IPS-18a (cell line): ENCODE measurements around the gene ST6GALNAC4.
A peak's percentile ranks its signal among the peaks of the same experiment; 100 is the strongest.

ENCODE experiments used
- H3K27ac ChIP-seq: one replicate; pipeline ENCODE4 v1.5.1; 2013; ENCODE audit warnings: low read length
- H3K27me3 ChIP-seq: one replicate; pipeline ENCODE4 v1.6.1; 2013; ENCODE audit warnings: mild to moderate bottlenecking, low read length; ENCODE audit not compliant: control insufficient read depth, insufficient read depth
- H3K36me3 ChIP-seq: one replicate; pipeline ENCODE4 v1.6.1; 2013; ENCODE audit warnings: low read depth, low read length; ENCODE audit not compliant: control insufficient read depth
- H3K4me1 ChIP-seq: one replicate; pipeline ENCODE4 v1.6.1; 2013; ENCODE audit warnings: low read depth, low read length; ENCODE audit not compliant: control insufficient read depth
- H3K4me3 ChIP-seq: one replicate; pipeline ENCODE4 v1.5.1; 2013; ENCODE audit warnings: low read length
- H3K9ac ChIP-seq: one replicate; pipeline ENCODE4 v1.6.1; 2013; ENCODE audit warnings: mild to moderate bottlenecking, low read length, moderate library complexity
- H3K9me3 ChIP-seq: one replicate; pipeline ENCODE4 v1.6.1; 2013; ENCODE audit warnings: low read depth, low read length; ENCODE audit not compliant: control insufficient read depth

ST6GALNAC4 gene

DNA sequence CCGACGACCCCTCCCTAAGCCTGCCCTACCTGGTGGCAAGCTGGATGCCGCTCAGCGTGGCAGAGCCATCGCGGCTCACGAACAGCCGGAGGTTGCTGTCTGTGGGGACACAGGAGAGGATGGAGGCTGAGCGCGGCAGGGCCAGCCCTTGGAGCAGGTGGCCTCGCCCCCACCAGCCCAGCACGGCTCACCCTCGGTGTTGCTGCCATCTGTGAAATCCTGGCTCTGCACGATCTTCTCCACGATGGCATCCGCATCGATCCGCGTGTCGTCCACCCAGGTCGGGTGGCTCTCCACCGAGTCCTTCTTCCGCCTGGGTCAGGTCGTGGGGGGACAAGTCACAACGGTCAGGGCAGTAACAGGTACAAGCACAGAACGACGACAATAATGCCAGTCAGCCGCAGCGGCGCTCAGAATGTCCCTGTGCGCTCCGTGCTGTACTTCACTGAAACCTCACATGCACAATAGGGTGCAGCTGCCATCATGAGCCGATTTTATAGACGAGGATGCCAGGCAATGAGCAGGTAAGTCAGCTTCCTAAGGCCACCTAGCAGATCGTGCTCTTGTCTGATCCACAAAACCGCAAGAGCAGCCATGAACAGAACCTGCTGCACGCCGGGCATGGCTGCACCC, 27.9 kb upstream of the ST6GALNAC4 start:
- Histone ChIP-seq H3K4me1 (no peaks in the 10 kb centered on the region), H3K36me3 (peaks cover 12% of the 10 kb centered on the region), H3K9ac (no peak overlapping the region), H3K27ac (no peak overlapping the region), H3K4me3 (no peak overlapping the region), H3K27me3 (no peaks in the 10 kb centered on the region), H3K9me3 (no peaks in the 10 kb centered on the region)

DNA sequence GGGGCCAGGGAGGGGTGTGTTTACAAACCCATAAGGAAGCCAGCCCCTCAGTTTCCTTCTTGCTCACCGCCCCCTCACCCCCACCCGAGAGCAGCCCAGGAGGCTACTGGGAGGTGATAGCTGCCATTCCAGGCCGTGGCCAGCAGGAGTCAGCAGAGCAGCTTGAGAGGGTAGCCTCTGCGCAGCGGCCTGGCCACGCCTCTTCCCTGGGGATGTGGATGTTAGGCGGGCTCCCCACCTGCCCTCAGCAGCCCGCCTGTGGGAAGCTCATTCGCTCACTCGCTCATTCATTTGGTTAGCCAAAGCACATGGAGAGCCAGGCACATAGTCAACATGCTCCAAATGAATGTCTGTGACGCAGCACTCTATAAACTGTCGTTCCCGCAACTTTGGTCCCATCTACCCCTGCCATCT, 26.9 kb upstream of the ST6GALNAC4 start:
- H3K27ac ChIP-seq = no peak overlapping the region
- H3K9ac ChIP-seq = no peak overlapping the region
- H3K36me3 ChIP-seq = peaks cover 12% of the 10 kb centered on the region
- H3K27me3 ChIP-seq = no peaks in the 10 kb centered on the region
- no peaks in the 10 kb centered on the region for H3K9me3 ChIP-seq
- no peaks in the 10 kb centered on the region for H3K4me1 ChIP-seq
- H3K4me3 ChIP-seq = no peak overlapping the region

DNA sequence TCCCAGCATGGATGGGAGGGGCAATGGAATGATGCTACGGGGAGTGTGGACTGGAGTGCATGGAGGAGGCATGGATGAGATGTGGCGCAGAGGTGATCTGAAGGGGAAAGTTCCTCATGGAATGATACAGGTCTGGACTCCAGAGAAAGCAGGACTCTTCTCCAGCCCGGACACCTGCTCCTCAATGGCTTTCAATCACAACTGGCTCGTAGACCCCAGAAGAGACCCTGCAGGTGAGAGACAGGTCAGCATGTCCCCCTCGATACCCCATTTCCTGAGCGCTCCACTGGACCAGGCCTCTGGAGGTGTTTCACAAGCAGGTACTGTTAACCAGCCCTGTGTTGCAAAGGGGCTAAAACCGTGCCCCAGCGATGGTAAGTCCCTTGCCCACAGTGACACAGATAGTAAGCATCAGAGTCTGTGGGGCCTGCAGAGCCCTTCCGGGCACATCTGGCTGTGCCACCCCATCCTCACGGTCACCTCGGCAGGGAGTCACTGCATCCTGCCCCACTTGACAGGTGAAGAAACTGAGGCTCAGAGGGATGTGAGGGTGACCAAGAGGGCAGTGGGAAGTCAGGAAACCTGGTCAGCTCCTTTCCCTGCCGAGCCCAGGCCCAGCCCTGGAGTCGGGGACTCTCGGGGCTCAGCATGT, 26.3 kb upstream of the ST6GALNAC4 start:
- H3K27ac ChIP-seq = no peak overlapping the region
- H3K4me3 ChIP-seq = no peak overlapping the region
- no peak overlapping the region for H3K9ac ChIP-seq
- H3K36me3 ChIP-seq = peaks cover 12% of the 10 kb centered on the region
- H3K9me3 ChIP-seq = no peaks in the 10 kb centered on the region
- no peaks in the 10 kb centered on the region for H3K4me1 ChIP-seq
- no peaks in the 10 kb centered on the region for H3K27me3 ChIP-seq

DNA sequence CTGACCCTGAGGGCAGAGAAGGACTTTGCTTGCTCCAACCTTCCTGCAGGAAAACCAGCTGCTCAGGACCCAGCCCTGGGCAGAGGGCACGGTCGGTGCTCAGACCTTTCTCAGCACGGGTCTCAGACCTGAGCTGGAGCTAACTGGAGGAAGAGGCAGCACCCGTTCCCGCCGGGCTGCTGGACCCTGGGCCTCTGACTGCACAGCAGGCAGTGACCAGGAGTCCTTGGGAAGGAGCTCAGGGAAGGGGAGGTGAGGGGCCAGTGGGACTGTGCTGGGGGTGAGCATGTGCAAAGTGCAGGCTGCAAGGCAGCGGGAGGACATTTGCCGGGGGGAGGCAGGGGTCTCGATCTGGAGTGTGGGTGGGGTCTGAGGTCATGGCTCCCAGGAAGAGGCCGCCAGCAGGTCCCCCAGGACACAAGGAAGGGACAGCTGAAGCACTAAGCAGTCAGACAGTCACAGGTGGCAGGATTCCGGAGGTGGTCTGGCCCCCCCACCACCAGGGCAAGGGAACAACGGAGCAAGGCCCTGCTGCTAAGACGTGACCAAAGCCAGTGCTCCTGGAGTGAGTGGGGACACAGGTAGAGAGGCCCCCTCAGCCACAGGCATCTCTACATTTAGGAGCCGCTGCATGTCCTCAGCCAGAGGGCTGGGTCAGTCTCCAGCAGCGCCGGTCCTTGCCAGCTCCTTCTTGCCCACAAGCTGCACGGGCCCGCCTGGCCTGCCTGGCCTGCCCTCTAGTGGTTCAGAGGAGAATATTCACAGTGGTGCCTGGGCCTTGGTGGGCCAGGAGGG, 25.6 kb upstream of the ST6GALNAC4 start:
- H3K9me3 ChIP-seq = no peaks in the 10 kb centered on the region
- H3K27me3 ChIP-seq = no peaks in the 10 kb centered on the region
- H3K9ac ChIP-seq = no peak overlapping the region
- peaks cover 12% of the 10 kb centered on the region for H3K36me3 ChIP-seq
- H3K4me3 ChIP-seq = no peak overlapping the region
- no peak overlapping the region for H3K27ac ChIP-seq
- H3K4me1 ChIP-seq = no peaks in the 10 kb centered on the region

DNA sequence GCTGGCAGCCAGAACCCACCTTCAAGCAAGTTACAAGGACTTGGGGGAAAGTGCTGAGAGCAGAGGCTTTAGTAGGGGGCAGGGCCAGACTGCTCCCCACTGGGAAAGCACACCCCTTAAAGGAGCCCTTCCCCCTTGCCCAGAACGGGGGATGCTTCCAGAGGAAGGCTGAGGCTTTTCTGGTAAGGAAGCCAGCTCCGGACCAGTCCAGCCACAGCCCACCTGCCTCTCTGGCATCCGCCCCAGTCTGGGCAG, 25.0 kb upstream of the ST6GALNAC4 start:
- Histone ChIP-seq H3K4me3 (no peak overlapping the region), H3K27me3 (no peaks in the 10 kb centered on the region), H3K9me3 (no peaks in the 10 kb centered on the region), H3K36me3 (peaks cover 12% of the 10 kb centered on the region), H3K27ac (no peak overlapping the region), H3K4me1 (no peaks in the 10 kb centered on the region), H3K9ac (no peak overlapping the region)

DNA sequence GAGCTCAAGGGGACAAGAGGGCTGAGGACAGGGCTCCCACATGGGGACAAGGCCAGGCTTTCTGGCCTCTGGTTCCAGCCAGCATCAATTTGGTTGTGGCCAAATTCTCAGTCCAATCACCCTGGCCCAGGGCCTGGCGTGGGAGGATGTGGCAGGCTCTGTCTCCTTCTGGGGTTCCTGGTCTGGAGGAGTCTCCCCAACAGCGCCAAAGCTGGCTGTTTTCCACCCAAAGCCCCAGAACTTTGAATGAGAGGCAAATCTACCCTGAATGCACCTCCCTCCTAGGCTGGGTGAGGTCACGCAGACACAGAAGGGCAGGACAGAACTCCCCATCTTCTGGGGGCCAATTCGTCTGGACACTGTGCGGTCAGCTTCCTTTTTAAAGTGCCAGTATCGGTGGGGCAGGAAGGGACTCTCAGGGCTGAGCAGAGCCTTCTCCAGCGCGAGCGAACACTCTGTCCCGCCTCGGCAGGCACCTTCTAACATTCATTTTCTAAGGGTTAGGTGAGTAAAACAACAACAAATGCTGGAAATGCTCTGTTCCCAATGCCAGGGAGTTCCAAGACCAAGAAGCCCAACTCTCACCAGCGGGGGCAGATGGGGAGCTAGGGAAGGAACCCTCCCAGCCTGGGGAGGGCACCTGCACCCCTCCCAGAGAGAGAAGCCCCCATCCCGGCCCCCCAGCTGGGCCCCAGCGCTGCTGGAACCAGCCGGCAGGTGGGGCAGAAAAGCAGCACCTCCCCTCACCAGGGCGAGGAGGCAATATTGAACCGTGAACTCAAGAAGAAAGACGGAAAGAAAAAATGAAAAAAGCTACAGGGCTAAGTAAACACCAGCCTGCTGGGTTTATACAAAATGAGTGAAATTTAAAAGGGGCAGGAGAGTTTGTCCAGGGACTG, 24.5 kb upstream of the ST6GALNAC4 start:
- no peak overlapping the region for H3K9ac ChIP-seq
- no peaks in the 10 kb centered on the region for H3K4me1 ChIP-seq
- no peaks in the 10 kb centered on the region for H3K9me3 ChIP-seq
- peaks cover 12% of the 10 kb centered on the region for H3K36me3 ChIP-seq
- no peak overlapping the region for H3K27ac ChIP-seq
- no peak overlapping the region for H3K4me3 ChIP-seq
- no peaks in the 10 kb centered on the region for H3K27me3 ChIP-seq

DNA sequence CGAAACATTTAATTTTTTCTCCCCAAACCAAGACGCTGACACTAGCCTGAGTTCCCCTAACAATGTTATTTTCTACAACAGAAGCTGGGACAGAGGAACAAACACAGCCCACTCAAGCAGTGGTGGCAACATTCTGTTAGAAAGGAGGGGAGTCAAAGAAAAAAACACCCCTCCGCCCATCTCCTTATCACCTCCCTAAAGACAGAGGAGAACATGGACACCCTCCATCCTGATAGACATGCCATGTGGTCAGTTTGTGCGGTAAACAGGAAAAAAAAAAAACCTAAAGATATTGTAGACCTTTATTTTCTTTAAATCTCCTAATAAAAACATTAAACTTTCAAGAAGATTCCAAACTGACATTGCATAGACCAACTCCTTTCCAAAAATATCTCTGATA, 23.8 kb upstream of the ST6GALNAC4 start:
- no peaks in the 10 kb centered on the region for H3K9me3 ChIP-seq
- no peaks in the 10 kb centered on the region for H3K27me3 ChIP-seq
- H3K4me1 ChIP-seq = no peaks in the 10 kb centered on the region
- H3K27ac ChIP-seq = no peak overlapping the region
- H3K4me3 ChIP-seq = no peak overlapping the region
- H3K36me3 ChIP-seq = peaks cover 12% of the 10 kb centered on the region
- no peak overlapping the region for H3K9ac ChIP-seq

DNA sequence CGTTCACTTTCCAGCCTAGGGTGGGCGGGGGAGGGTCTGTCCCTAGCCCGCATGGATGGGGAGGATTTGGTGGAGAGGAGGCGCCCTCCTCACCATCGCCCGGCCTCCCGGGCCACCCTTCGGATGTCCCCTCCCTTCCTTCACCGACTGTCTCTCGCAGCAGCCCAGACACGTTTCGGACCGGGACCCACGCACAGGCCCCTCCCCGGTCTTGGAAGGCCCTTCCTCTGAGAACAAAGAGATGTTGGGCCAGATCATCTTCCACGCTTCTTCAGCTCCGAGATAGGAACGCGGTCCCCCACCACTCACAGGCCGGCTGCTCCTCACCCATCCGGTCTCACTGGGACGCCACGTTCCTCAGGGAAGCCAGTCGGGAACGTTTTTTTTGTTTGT, 21.5 kb upstream of the ST6GALNAC4 start:
- Histone ChIP-seq H3K27me3 (no peaks in the 10 kb centered on the region), H3K4me3 (peak overlapping the region; percentile 89), H3K9me3 (no peaks in the 10 kb centered on the region), H3K9ac (peak overlapping the region; percentile 83), H3K27ac (no peak overlapping the region), H3K4me1 (no peaks in the 10 kb centered on the region), H3K36me3 (peaks cover 7% of the 10 kb centered on the region)

DNA sequence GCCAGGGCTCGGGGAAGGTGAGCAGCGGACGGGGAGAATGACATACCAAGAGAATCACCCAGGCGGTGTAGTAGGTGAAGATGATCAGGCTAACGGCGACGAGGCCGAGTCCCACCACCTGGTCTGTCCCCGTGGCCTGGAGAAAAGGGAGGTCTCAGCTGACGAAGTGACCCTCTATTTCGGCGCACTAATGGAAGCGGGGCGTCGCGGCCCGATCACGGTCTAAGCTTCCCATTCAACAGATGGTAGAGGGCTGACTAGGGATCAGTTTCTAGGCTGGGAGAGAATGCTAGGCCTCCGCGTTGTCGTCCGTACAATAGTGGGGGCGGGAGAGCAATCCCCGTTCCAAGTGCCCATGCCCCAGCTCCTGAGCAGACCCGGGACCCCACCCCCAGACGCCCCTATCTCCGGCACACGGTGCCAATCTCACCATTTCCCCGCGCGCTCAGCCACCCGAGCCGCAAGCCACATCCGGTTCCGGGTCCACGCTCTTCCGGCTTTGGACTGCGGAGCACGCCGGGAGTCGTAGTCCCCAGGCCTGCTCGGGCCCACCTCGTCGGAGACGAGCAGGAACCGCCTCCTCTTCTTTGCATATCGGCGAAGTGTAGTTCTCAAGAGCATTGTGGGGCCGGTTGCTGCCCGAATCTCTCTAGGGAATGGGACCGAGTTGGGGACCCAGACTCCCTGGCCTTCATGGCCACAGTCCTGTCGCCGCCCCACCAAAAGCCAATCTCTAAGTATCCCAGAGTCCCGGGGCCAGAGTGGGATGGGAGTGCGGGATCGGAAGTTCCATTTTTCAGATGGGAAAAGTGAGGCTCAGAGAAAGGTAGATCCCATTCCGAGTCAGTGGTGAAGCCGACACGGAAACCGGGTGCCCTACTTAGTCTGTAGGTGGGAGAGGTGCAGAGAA, 20.8 kb upstream of the ST6GALNAC4 start, which contains the start of gene DPM2:
DPM2 (minus strand) TSS at position 467 of the 910 bp plus-strand sequence; CDS start at position 433, 34 bp downstream.
- Histone ChIP-seq H3K4me3 (peak within 1 kb of the TSS; percentile 89), H3K9me3 (no peaks in the 10 kb centered on the region), H3K36me3 (peaks cover 7% of the 10 kb centered on the region), H3K9ac (peak within 1 kb of the TSS; percentile 83), H3K27me3 (no peaks in the 10 kb centered on the region), H3K4me1 (no peaks in the 10 kb centered on the region), H3K27ac (no peak within 1 kb of the TSS)

DNA sequence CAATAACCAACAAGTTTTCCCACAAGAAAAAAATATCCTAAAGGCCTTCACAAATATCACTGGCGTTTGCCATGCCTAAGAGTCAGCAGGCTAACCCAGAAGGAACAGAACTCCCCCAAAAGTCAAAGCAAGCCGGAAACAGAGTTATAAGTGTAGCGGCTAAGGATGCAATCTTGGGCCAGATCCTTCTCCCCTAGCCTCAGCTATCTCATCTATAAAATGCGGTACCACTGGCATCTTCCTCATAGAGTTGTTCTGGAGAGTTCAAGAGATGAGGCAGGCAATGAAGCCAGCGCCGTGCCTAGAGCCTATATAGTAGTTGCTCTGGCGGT, 20.2 kb upstream of the ST6GALNAC4 start:
- peak overlapping the region; percentile 89 for H3K4me3 ChIP-seq
- no peaks in the 10 kb centered on the region for H3K9me3 ChIP-seq
- peaks cover 2% of the 10 kb centered on the region for H3K36me3 ChIP-seq
- H3K9ac ChIP-seq = peak overlapping the region; percentile 83
- H3K4me1 ChIP-seq = no peaks in the 10 kb centered on the region
- H3K27me3 ChIP-seq = no peaks in the 10 kb centered on the region
- no peak overlapping the region for H3K27ac ChIP-seq
